ENCODE measurements around the gene ARPC4. TPM values are rescaled to one million over a fixed set of nuclear protein-coding genes. Genes with fewer than 3 reads are reported as not detected.

Gene ARPC4
- total RNA-seq, 3 donors from 2014 or later (not counting 1 experiment from before 2014, with no cell fraction given), result 282 to 288 (median 285) TPM

- peaks cover 43 to 53% of the 10 kb centered on the region in 2 donors for H3K4me1 Mint-ChIP-seq
- no peaks in the 10 kb centered on the region for H3K36me3 Mint-ChIP-seq
- no peak for TF ChIP-seq CTCF (IDR thresholded peaks at IDR 0.05)
- Histone ChIP-seq H3K4me3 (ENCODE audit: low read length) (no peak overlapping the region), H3K27me3 (ENCODE audit: control insufficient read depth, insufficient read depth, low read length) (no peaks in the 10 kb centered on the region), H3K36me3 (ENCODE audit: control insufficient read depth, insufficient read depth, low read length) (peaks cover 58% of the 10 kb centered on the region), H3K9me3 (ENCODE audit: control insufficient read depth, insufficient read depth, low read length) (no peaks in the 10 kb centered on the region), H3K4me1 (ENCODE audit: control insufficient read depth, insufficient read depth, low read length) (peaks cover 32% of the 10 kb centered on the region), H3K27ac (ENCODE audit: low read length) (no peak overlapping the region)
- 95% methylated on average over 8 of the region's 8 CpGs for WGBS (ENCODE audit: insufficient coverage)
- no peaks in the 10 kb centered on the region for H3K9me3 Mint-ChIP-seq
- H3K27ac Mint-ChIP-seq, result no peak overlapping the region
- H3K27me3 Mint-ChIP-seq (ENCODE audit: low read depth in 2 of 2), result no peaks in the 10 kb centered on the region
- DNase-seq (no peak), ATAC-seq (no peak)
- H3K4me3 Mint-ChIP-seq, result no peak overlapping the region
- intact Hi-C loops (cut with micrococcal nuclease), result loop anchor here (5.0 kb wide), 1 partner anchor 53 kb away; no protein-coding TSS in a partner anchor
These were observed 38.2 kb upstream of the ARPC4 start for GRCh38 chr3:9754678-9755077.

- Mint-ChIP-seq H3K27ac (no peak overlapping the region), H3K4me3 (no peak overlapping the region), H3K36me3 (no peaks in the 10 kb centered on the region), H3K4me1 (peaks cover 18 to 28% of the 10 kb centered on the region in 2 donors), H3K9me3 (no peaks in the 10 kb centered on the region), H3K27me3 (ENCODE audit: low read depth in 2 of 2) (no peaks in the 10 kb centered on the region)
- TF ChIP-seq CTCF (IDR thresholded peaks at IDR 0.05), result no peak
- Histone ChIP-seq H3K4me1 (ENCODE audit: control insufficient read depth, insufficient read depth, low read length) (peaks cover 9% of the 10 kb centered on the region), H3K27me3 (ENCODE audit: control insufficient read depth, insufficient read depth, low read length) (no peaks in the 10 kb centered on the region), H3K9me3 (ENCODE audit: control insufficient read depth, insufficient read depth, low read length) (no peaks in the 10 kb centered on the region), H3K4me3 (ENCODE audit: low read length) (no peak overlapping the region), H3K27ac (ENCODE audit: low read length) (no peak overlapping the region), H3K36me3 (ENCODE audit: control insufficient read depth, insufficient read depth, low read length) (peaks cover 48% of the 10 kb centered on the region)
- intact Hi-C loops (cut with micrococcal nuclease), result no loop called here
- ATAC-seq, result no peak
- no peak for DNase-seq
- 95% methylated on average over 13 of the region's 13 CpGs for WGBS (ENCODE audit: insufficient coverage)
These were observed 35.5 kb upstream of the ARPC4 start for GRCh38 chr3:9757427-9757826.

GRCh38 chr3:9760779-9761505 is 31.9 kb upstream of the ARPC4 start:
- no peak for ATAC-seq
- Mint-ChIP-seq H3K4me3 (no peak overlapping the region), H3K27me3 (ENCODE audit: low read depth in 2 of 2) (no peaks in the 10 kb centered on the region), H3K9me3 (no peaks in the 10 kb centered on the region), H3K27ac (no peak overlapping the region), H3K4me1 (peaks cover 0 to 13% of the 10 kb centered on the region in 2 donors), H3K36me3 (no peaks in the 10 kb centered on the region)
- Histone ChIP-seq H3K4me1 (ENCODE audit: control insufficient read depth, insufficient read depth, low read length) (no peaks in the 10 kb centered on the region), H3K4me3 (ENCODE audit: low read length) (no peak overlapping the region), H3K27ac (ENCODE audit: low read length) (no peak overlapping the region), H3K9me3 (ENCODE audit: control insufficient read depth, insufficient read depth, low read length) (no peaks in the 10 kb centered on the region), H3K36me3 (ENCODE audit: control insufficient read depth, insufficient read depth, low read length) (peaks cover 29% of the 10 kb centered on the region), H3K27me3 (ENCODE audit: control insufficient read depth, insufficient read depth, low read length) (no peaks in the 10 kb centered on the region)
- intact Hi-C loops (cut with micrococcal nuclease), result no loop called here
- 94% methylated on average over 9 of the region's 10 CpGs for WGBS (ENCODE audit: insufficient coverage)
- DNase-seq, result no peak
- TF ChIP-seq CTCF (IDR thresholded peaks at IDR 0.05), result no peak

- no peaks in the 10 kb centered on the region for H3K9me3 Mint-ChIP-seq
- H3K27me3 Mint-ChIP-seq (ENCODE audit: low read depth in 2 of 2), result no peaks in the 10 kb centered on the region
- Histone ChIP-seq H3K9me3 (ENCODE audit: control insufficient read depth, insufficient read depth, low read length) (no peaks in the 10 kb centered on the region), H3K4me3 (ENCODE audit: low read length) (no peak overlapping the region), H3K36me3 (ENCODE audit: control insufficient read depth, insufficient read depth, low read length) (peaks cover 19% of the 10 kb centered on the region), H3K27me3 (ENCODE audit: control insufficient read depth, insufficient read depth, low read length) (no peaks in the 10 kb centered on the region), H3K27ac (ENCODE audit: low read length) (no peak overlapping the region), H3K4me1 (ENCODE audit: control insufficient read depth, insufficient read depth, low read length) (peaks cover under 1% of the 10 kb centered on the region)
- DNase-seq (no peak), ATAC-seq (no peak)
- 96% methylated on average over 5 of the region's 5 CpGs for WGBS (ENCODE audit: insufficient coverage)
- H3K36me3 Mint-ChIP-seq, result no peaks in the 10 kb centered on the region
- H3K27ac Mint-ChIP-seq, result no peak overlapping the region
- no peak overlapping the region for H3K4me3 Mint-ChIP-seq
- H3K4me1 Mint-ChIP-seq, result peaks cover 3 to 19% of the 10 kb centered on the region in 2 donors
- intact Hi-C loops (cut with micrococcal nuclease), result no loop called here
- TF ChIP-seq CTCF (IDR thresholded peaks at IDR 0.05), result no peak
These were observed 31.0 kb upstream of the ARPC4 start for GRCh38 chr3:9761919-9762318.
